Parathyroid adenoma (tissue), 2 donors: ENCODE data around the gene PNPLA1.

ENCODE experiments used
- H2AFZ ChIP-seq: fragments of 300-600 bp; sonication (generic); one replicate; pipeline ENCODE4 v1.7.0; 2017; ENCODE audit warnings: antibody characterized with exemption, mild to moderate bottlenecking
- H3K27ac ChIP-seq: fragments of 300-600 bp; sonication (generic); one replicate; pipeline ENCODE4 v1.7.0; 2017
- H3K27me3 ChIP-seq: fragments of 300-600 bp; sonication (generic); one replicate; pipeline ENCODE4 v1.7.0; 2017; ENCODE audit warnings: low read length; ENCODE audit not compliant: control insufficient read depth, insufficient read depth
- H3K36me3 ChIP-seq: fragments of 300-600 bp; sonication (generic); one replicate; pipeline ENCODE4 v1.7.0; 2017; ENCODE audit warnings: low read length; ENCODE audit not compliant: control insufficient read depth, insufficient read depth
- H3K4me1 ChIP-seq: fragments of 300-600 bp; sonication (generic); one replicate; pipeline ENCODE4 v1.7.0; 2017; ENCODE audit warnings: control low read depth
- H3K4me2 ChIP-seq: fragments of 300-600 bp; sonication (generic); one replicate; pipeline ENCODE4 v1.7.0; 2017; ENCODE audit warnings: low read length
- H3K4me3 ChIP-seq: fragments of 300-600 bp; sonication (generic); one replicate; pipeline ENCODE4 v1.7.0; 2017; ENCODE audit warnings: low read depth, low read length
- H3K79me2 ChIP-seq: fragments of 300-600 bp; sonication (generic); one replicate; pipeline ENCODE4 v1.7.0; 2017; ENCODE audit warnings: control low read depth
- H3K9ac ChIP-seq: fragments of 300-600 bp; sonication (generic); one replicate; pipeline ENCODE4 v1.7.0; 2017; ENCODE audit warnings: mild to moderate bottlenecking
- H3K9me3 ChIP-seq: fragments of 300-600 bp; sonication (generic); one replicate; pipeline ENCODE4 v1.7.0; 2017; ENCODE audit warnings: low read length; ENCODE audit not compliant: control insufficient read depth
- CTCF ChIP-seq: fragments of 300-600 bp; sonication (generic); IDR thresholded peaks from one replicate; pipeline ENCODE4 v1.7.0; 2017; ENCODE audit warnings: antibody characterized with exemption, mild to moderate bottlenecking
- donor health status: primary hyperparathyroidism.

Gene PNPLA1

GRCh38 chr6:36319821-36320220 lies 50.0 kb downstream of the PNPLA1 start:
- Histone ChIP-seq H3K4me3 (no peak overlapping the region), H3K4me2 (no peak overlapping the region), H3K36me3 (no peaks in the 10 kb centered on the region), H3K79me2 (no peaks in the 10 kb centered on the region), H3K27ac (no peak overlapping the region), H3K4me1 (no peaks in the 10 kb centered on the region), H2AFZ (no peak overlapping the region), H3K27me3 (no peaks in the 10 kb centered on the region), H3K9me3 (no peaks in the 10 kb centered on the region), H3K9ac (no peak overlapping the region)
- no peak for TF ChIP-seq CTCF

GRCh38 chr6:36320475-36320874 lies 50.6 kb downstream of the PNPLA1 start:
- no peak overlapping the region for H3K27ac ChIP-seq
- no peak for TF ChIP-seq CTCF
- no peaks in the 10 kb centered on the region for H3K4me1 ChIP-seq
- no peaks in the 10 kb centered on the region for H3K36me3 ChIP-seq
- no peaks in the 10 kb centered on the region for H3K79me2 ChIP-seq
- H3K4me2 ChIP-seq: no peak overlapping the region
- no peaks in the 10 kb centered on the region for H3K27me3 ChIP-seq
- H2AFZ ChIP-seq: no peak overlapping the region
- H3K9ac ChIP-seq: no peak overlapping the region
- H3K9me3 ChIP-seq: no peaks in the 10 kb centered on the region
- no peak overlapping the region for H3K4me3 ChIP-seq

GRCh38 chr6:36322591-36322990 lies 52.7 kb downstream of the PNPLA1 start:
- Histone ChIP-seq H2AFZ (no peak overlapping the region), H3K79me2 (no peaks in the 10 kb centered on the region), H3K27me3 (no peaks in the 10 kb centered on the region), H3K27ac (no peak overlapping the region), H3K9ac (no peak overlapping the region), H3K4me1 (no peaks in the 10 kb centered on the region), H3K9me3 (no peaks in the 10 kb centered on the region), H3K4me3 (no peak overlapping the region), H3K4me2 (no peak overlapping the region), H3K36me3 (no peaks in the 10 kb centered on the region)
- no peak for TF ChIP-seq CTCF

GRCh38 chr6:36323062-36323461 lies 53.2 kb downstream of the PNPLA1 start:
- H3K9me3 ChIP-seq: no peaks in the 10 kb centered on the region
- no peak overlapping the region for H3K9ac ChIP-seq
- H3K36me3 ChIP-seq: no peaks in the 10 kb centered on the region
- H3K79me2 ChIP-seq: no peaks in the 10 kb centered on the region
- H3K4me1 ChIP-seq: no peaks in the 10 kb centered on the region
- no peaks in the 10 kb centered on the region for H3K27me3 ChIP-seq
- H2AFZ ChIP-seq: no peak overlapping the region
- H3K4me2 ChIP-seq: no peak overlapping the region
- H3K4me3 ChIP-seq: no peak overlapping the region
- no peak for TF ChIP-seq CTCF
- H3K27ac ChIP-seq: no peak overlapping the region

- no peaks in the 10 kb centered on the region for H3K36me3 ChIP-seq
- H3K79me2 ChIP-seq: no peaks in the 10 kb centered on the region
- no peaks in the 10 kb centered on the region for H3K4me1 ChIP-seq
- H3K9me3 ChIP-seq: no peaks in the 10 kb centered on the region
- TF ChIP-seq CTCF: no peak
- H3K4me2 ChIP-seq: no peak overlapping the region
- no peak overlapping the region for H3K4me3 ChIP-seq
- no peaks in the 10 kb centered on the region for H3K27me3 ChIP-seq
- no peak overlapping the region for H2AFZ ChIP-seq
- no peak overlapping the region for H3K27ac ChIP-seq
- no peak overlapping the region for H3K9ac ChIP-seq
Observed at GRCh38 chr6:36324191-36324590, 54.3 kb downstream of the PNPLA1 start.
